CD14-positive monocyte (primary cell): ENCODE measurements around the gene BAIAP2L1. TPM values are rescaled to one million over a fixed set of nuclear protein-coding genes. Genes with fewer than 3 reads are reported as not detected.
"Not testable (repeated sequence)": the region's sequence is repeated elsewhere in the genome, so short reads cannot be mapped to it uniquely, and the experiment has no call there.

ENCODE experiments used
- DNase-seq, 3 donors: peaks; one replicate each; pipeline ENCODE4 v3.0.0-alpha.2; 2011 to 2022
- H2AFZ ChIP-seq: 2 replicates; pipeline ENCODE4 v1.6.0; 2012; ENCODE audit warnings: mild to moderate bottlenecking, low read depth, low read length, inconsistent platforms; ENCODE audit not compliant: insufficient read depth, poor library complexity, severe bottlenecking
- H3K27ac ChIP-seq, 2 donors: 1 replicate in 1 of 2; 2 replicates in 1 of 2; pipeline ENCODE4 v1.5.1; 2012 to 2013; ENCODE audit warnings: low read length in 2 of 2, control low read depth in 1 of 2, inconsistent platforms in 1 of 2, low read depth in 1 of 2, mild to moderate bottlenecking in 1 of 2
- H3K27me3 ChIP-seq, 2 donors: one replicate each; pipeline versions ENCODE4 v1.6.0 to v1.6.1; 2011 to 2013; ENCODE audit warnings: low read length in 2 of 2; ENCODE audit not compliant: control insufficient read depth in 2 of 2, insufficient read depth in 2 of 2
- H3K36me3 ChIP-seq, 2 donors: replicated peaks in 1 of 2; 1 replicate in 1 of 2; 2 replicates in 1 of 2; pipeline versions ENCODE4 v1.5.1 to v1.6.1; 2012 to 2013; ENCODE audit warnings: low read length in 2 of 2, control low read depth in 1 of 2, inconsistent platforms in 1 of 2, mild to moderate bottlenecking in 1 of 2; ENCODE audit not compliant: insufficient read depth in 2 of 2, control insufficient read depth in 1 of 2
- H3K4me1 ChIP-seq, 2 donors: 1 replicate in 1 of 2; 2 replicates in 1 of 2; pipeline versions ENCODE4 v1.5.1 to v1.6.1; 2012 to 2013; ENCODE audit warnings: low read length in 2 of 2, control low read depth in 1 of 2, inconsistent platforms in 1 of 2, mild to moderate bottlenecking in 1 of 2, moderate library complexity in 1 of 2; ENCODE audit not compliant: insufficient read depth in 2 of 2, control insufficient read depth in 1 of 2
- H3K4me2 ChIP-seq: replicated peaks from 2 replicates; pipeline ENCODE3; 2012; ENCODE audit warnings: low read length, moderate library complexity, mild to moderate bottlenecking; ENCODE audit not compliant: poor library complexity, severe bottlenecking; ENCODE audit errors: extremely low read depth
- H3K4me3 ChIP-seq, 3 experiments: fragments of 200-600 bp in 1 of 3; sonication (generic) in 1 of 3; replicated peaks in 1 of 3; 1 replicate in 2 of 3; 2 replicates in 1 of 3; pipeline ENCODE4 v1.5.1; 2011 to 2013; ENCODE audit warnings: low read length in 3 of 3, mild to moderate bottlenecking in 3 of 3, control low read depth in 2 of 3, low read depth in 2 of 3, inconsistent platforms in 1 of 3, moderate library complexity in 1 of 3
- H3K79me2 ChIP-seq: 2 replicates; pipeline ENCODE4 v1.6.0; 2012; ENCODE audit warnings: mild to moderate bottlenecking, control low read depth, inconsistent platforms, low read length, moderate library complexity; ENCODE audit not compliant: insufficient read depth
- H3K9ac ChIP-seq: 2 replicates; pipeline ENCODE4 v1.6.0; 2017; ENCODE audit warnings: low read length, mild to moderate bottlenecking; ENCODE audit not compliant: insufficient read depth, poor library complexity, severe bottlenecking
- H3K9me3 ChIP-seq, 2 donors: replicated peaks in 1 of 2; 1 replicate in 1 of 2; 2 replicates in 1 of 2; pipeline versions ENCODE4 v1.5.1 to v1.6.1; 2012 to 2013; ENCODE audit warnings: low read length in 2 of 2, control low read depth in 1 of 2; ENCODE audit not compliant: control insufficient read depth in 1 of 2, insufficient read depth in 1 of 2
- H4K20me1 ChIP-seq: 2 replicates; pipeline ENCODE4 v1.6.0; 2012; ENCODE audit warnings: mild to moderate bottlenecking, low read length, control low read depth, moderate library complexity; ENCODE audit not compliant: insufficient read depth
- H3K27ac Mint-ChIP-seq, 7 donors: one replicate each; pipeline ENCODE4 v1.8.0; 2020; ENCODE audit warnings: mild to moderate bottlenecking in 7 of 7, mixed read lengths in 7 of 7, moderate library complexity in 6 of 7, inconsistent platforms in 2 of 7
- H3K27me3 Mint-ChIP-seq, 3 donors: one replicate each; pipeline ENCODE4 v1.8.0; 2021 to 2022; ENCODE audit warnings: low read depth in 3 of 3, mild to moderate bottlenecking in 3 of 3, mixed read lengths in 3 of 3, moderate library complexity in 3 of 3, inconsistent platforms in 1 of 3
- H3K36me3 Mint-ChIP-seq, 2 donors: one replicate each; pipeline ENCODE4 v1.8.0; 2020; ENCODE audit warnings: mixed read lengths in 2 of 2, inconsistent platforms in 1 of 2, mild to moderate bottlenecking in 1 of 2
- H3K4me1 Mint-ChIP-seq: one replicate; pipeline ENCODE4 v1.8.0; 2020; ENCODE audit warnings: mild to moderate bottlenecking, mixed read lengths
- H3K4me3 Mint-ChIP-seq, 2 donors: one replicate each; pipeline ENCODE4 v1.8.0; 2020; ENCODE audit warnings: mild to moderate bottlenecking in 2 of 2, mixed read lengths in 2 of 2, moderate library complexity in 1 of 2
- H3K9me3 Mint-ChIP-seq, 7 donors: one replicate each; pipeline ENCODE4 v1.8.0; 2020 to 2022; ENCODE audit warnings: mixed read lengths in 7 of 7, mild to moderate bottlenecking in 6 of 7, moderate library complexity in 6 of 7, inconsistent platforms in 2 of 7
- WGBS: methylation state at CpG from one replicate; pipeline ENCODE4 v1.1.5; 2013; ENCODE audit warnings: missing lambda C conversion rate; ENCODE audit not compliant: insufficient coverage; 5-methylcytosine and 5-hydroxymethylcytosine counted together
- intact Hi-C, 2 donors: fragments of 100-400 bp; cut with micrococcal nuclease; formaldehyde crosslinking; loops; one replicate each; pipeline versions ENCODE4 v1.15.0 to v1.15.1; 2023
- polyA plus RNA-seq, 3 donors: library from polyadenylated mRNA; depleted of rRNA in 1 of 3; unstranded in 2 of 3; stranded (reverse) in 1 of 3; fragments of 300-500 nt in 2 of 3; fragments of >200 nt in 1 of 3; fragmentation: Illumina TruSeq in 2 of 3; gene quantifications; 1 replicate in 2 of 3; 2 replicates in 1 of 3; pipeline ENCODE4 v1.2.3, GENCODE V29; 2012 to 2021
- TF ChIP-seq, protein P1 (sequence below): fragments of 200-600 bp; IDR thresholded peaks from one replicate; pipeline ENCODE4 v1.8.0; 2022; ENCODE audit warnings: antibody characterized with exemption, mild to moderate bottlenecking

BAIAP2L1 gene
- polyA plus RNA-seq, 3 donors, result 0.17 to 0.52 TPM; not detected in 1

DNA sequence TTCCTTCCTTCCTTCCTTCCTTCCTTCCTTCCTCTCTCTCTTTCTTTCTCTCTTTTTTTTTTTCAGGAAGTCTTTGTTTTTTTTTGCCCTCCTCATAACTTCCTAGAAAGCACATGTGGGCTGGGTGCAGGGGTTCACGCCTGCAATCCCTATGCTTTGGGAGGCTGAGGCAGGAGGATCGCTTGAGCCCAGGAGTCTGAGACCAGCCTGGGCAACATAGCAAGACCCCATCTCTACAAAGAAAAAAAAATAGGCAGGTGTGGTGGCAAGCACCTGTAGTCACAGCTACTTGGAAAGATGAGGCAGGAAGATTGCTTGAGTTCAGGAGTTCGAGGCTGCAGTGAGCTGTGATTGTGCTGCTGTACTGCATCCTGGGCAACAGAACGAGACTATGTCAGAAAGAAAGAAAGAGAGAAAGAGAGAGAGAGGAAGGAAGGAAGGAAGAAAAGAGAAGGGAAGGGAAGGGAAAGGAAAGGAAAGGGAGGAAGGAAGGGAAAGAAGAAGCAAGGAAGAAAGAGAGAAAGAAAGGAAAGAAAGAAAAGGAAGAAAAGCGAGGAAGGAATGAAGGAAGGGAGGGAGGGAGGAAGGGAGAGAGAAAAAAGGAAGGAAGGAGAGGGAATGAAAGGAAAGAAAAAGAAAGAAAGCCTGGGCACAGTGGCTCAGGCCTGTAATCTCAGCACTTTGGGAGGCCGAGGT, 13.5 kb upstream of the BAIAP2L1 start:
- Mint-ChIP-seq H3K4me1 (peaks cover 13% of the 10 kb centered on the region), H3K27me3 (peaks cover 6 to 11% (median 7%) of the 10 kb centered on the region in 3 donors), H3K4me3 (no peak overlapping the region), H3K27ac (no peak overlapping the region), H3K36me3 (no peaks in the 10 kb centered on the region), H3K9me3 (peaks cover 0 to 2% (median 0%) of the 10 kb centered on the region in 7 donors)
- WGBS, result 97% methylated on average over 3 of the region's 6 CpGs
- Histone ChIP-seq H3K27me3 (no peaks in the 10 kb centered on the region), H3K4me3 (no peak overlapping the region), H3K79me2 (no peaks in the 10 kb centered on the region), H3K9me3 (no peaks in the 10 kb centered on the region), H3K27ac (no peak overlapping the region), H4K20me1 (no peaks in the 10 kb centered on the region), H3K4me1 (peaks cover 3 to 4% of the 10 kb centered on the region in 2 donors), H2AFZ (no peak overlapping the region), H3K4me2 (no peak overlapping the region), H3K36me3 (no peaks in the 10 kb centered on the region), H3K9ac (no peak overlapping the region)
- no peak for DNase-seq
- TF ChIP-seq, protein P1, sequence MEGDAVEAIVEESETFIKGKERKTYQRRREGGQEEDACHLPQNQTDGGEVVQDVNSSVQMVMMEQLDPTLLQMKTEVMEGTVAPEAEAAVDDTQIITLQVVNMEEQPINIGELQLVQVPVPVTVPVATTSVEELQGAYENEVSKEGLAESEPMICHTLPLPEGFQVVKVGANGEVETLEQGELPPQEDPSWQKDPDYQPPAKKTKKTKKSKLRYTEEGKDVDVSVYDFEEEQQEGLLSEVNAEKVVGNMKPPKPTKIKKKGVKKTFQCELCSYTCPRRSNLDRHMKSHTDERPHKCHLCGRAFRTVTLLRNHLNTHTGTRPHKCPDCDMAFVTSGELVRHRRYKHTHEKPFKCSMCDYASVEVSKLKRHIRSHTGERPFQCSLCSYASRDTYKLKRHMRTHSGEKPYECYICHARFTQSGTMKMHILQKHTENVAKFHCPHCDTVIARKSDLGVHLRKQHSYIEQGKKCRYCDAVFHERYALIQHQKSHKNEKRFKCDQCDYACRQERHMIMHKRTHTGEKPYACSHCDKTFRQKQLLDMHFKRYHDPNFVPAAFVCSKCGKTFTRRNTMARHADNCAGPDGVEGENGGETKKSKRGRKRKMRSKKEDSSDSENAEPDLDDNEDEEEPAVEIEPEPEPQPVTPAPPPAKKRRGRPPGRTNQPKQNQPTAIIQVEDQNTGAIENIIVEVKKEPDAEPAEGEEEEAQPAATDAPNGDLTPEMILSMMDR, result no peak
- intact Hi-C loops, result no loop called here

DNA sequence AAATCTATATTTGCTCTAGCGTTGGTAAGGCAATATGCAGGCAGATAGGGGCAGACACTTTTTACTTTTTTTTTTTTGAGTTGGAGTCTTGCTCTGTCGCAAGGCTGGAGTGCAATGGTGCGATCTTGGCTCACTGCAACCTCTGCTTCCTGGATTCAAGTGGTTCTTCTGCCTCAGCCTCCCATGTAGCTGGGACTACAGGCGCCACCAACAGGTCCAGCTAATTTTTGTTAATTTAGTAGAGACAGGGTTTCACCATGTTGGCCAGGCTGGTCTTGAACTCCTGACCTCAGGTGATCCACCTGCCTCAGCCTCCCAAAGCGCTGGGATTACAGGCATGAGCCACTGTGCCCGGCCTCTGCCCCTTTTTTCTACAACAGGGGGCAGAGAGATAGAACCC, 12.8 kb upstream of the BAIAP2L1 start:
- H3K27me3 Mint-ChIP-seq, result peaks cover 2 to 11% (median 6%) of the 10 kb centered on the region in 3 donors
- 77% methylated on average over 4 of the region's 6 CpGs for WGBS
- H3K4me1 Mint-ChIP-seq, H3K27me3 ChIP-seq, H3K36me3 Mint-ChIP-seq, H3K9me3 Mint-ChIP-seq, H3K9ac ChIP-seq, DNase-seq, H3K4me3 Mint-ChIP-seq, H3K4me2 ChIP-seq, H2AFZ ChIP-seq, H3K27ac Mint-ChIP-seq, intact Hi-C loops, H3K4me1 ChIP-seq, H3K27ac ChIP-seq, H3K9me3 ChIP-seq, H3K79me2 ChIP-seq, H4K20me1 ChIP-seq, H3K4me3 ChIP-seq, H3K36me3 ChIP-seq: not testable (repeated sequence)
